IPS-18a (cell line): ENCODE measurements around the gene DLG2.

ENCODE experiments used
- H3K27ac ChIP-seq: one replicate; pipeline ENCODE4 v1.5.1; 2013; ENCODE audit warnings: low read length
- H3K27me3 ChIP-seq: one replicate; pipeline ENCODE4 v1.6.1; 2013; ENCODE audit warnings: mild to moderate bottlenecking, low read length; ENCODE audit not compliant: control insufficient read depth, insufficient read depth
- H3K36me3 ChIP-seq: one replicate; pipeline ENCODE4 v1.6.1; 2013; ENCODE audit warnings: low read depth, low read length; ENCODE audit not compliant: control insufficient read depth
- H3K4me1 ChIP-seq: one replicate; pipeline ENCODE4 v1.6.1; 2013; ENCODE audit warnings: low read depth, low read length; ENCODE audit not compliant: control insufficient read depth
- H3K4me3 ChIP-seq: one replicate; pipeline ENCODE4 v1.5.1; 2013; ENCODE audit warnings: low read length
- H3K9ac ChIP-seq: one replicate; pipeline ENCODE4 v1.6.1; 2013; ENCODE audit warnings: mild to moderate bottlenecking, low read length, moderate library complexity
- H3K9me3 ChIP-seq: one replicate; pipeline ENCODE4 v1.6.1; 2013; ENCODE audit warnings: low read depth, low read length; ENCODE audit not compliant: control insufficient read depth

The DLG2 gene

GRCh38 chr11:84471501-84471900 lies 1155.6 kb downstream of the DLG2 start:
- Histone ChIP-seq H3K36me3 (no peaks in the 10 kb centered on the region), H3K4me1 (peaks cover 23% of the 10 kb centered on the region), H3K9ac (no peak overlapping the region), H3K27ac (no peak overlapping the region), H3K27me3 (no peaks in the 10 kb centered on the region), H3K4me3 (peak overlapping the region; percentile 11), H3K9me3 (no peaks in the 10 kb centered on the region)

DNA sequence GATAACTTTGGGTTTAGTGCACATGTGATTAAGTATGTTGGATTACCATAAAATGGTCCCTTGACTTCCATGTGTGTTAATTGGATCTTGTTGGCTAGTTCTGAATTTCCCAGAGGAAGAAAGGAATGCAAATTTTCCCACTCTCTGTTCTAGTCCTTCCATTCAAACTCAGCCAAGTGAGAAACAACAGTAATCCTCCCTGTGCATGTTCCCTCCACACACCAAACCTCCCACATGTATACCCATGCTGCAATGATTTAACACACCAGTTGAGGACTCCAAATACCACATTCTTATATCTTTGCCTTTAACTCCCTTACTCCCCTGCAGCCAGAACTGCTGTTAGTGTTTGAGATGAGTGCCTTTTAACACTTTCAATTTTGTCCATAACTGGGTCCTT lies 1158.9 kb downstream of the DLG2 start:
- Histone ChIP-seq H3K9me3 (no peaks in the 10 kb centered on the region), H3K36me3 (no peaks in the 10 kb centered on the region), H3K27ac (no peak overlapping the region), H3K27me3 (no peaks in the 10 kb centered on the region), H3K4me3 (no peak overlapping the region), H3K4me1 (peaks cover 20% of the 10 kb centered on the region), H3K9ac (no peak overlapping the region)

DNA sequence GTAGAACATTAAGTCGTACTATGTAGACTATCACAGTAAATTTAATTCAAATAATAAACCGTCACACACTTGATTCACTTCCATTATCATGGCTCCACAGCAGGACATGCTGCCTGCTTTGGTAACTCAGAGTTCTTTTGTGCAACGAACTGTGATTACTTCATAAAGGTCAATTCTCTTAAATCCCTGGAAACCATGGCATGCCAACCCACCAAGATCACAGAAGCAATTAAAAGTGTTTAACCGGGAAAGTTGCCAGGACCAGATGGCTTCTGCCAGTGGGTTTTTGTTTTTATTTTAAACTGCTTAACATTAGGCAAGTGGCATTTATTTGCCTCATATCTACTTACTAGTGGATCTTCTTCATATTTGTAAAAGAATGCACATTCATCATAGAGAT lies 1162.1 kb downstream of the DLG2 start:
- no peaks in the 10 kb centered on the region for H3K4me1 ChIP-seq
- H3K27ac ChIP-seq: no peak overlapping the region
- no peaks in the 10 kb centered on the region for H3K27me3 ChIP-seq
- H3K36me3 ChIP-seq: no peaks in the 10 kb centered on the region
- no peaks in the 10 kb centered on the region for H3K9me3 ChIP-seq
- H3K9ac ChIP-seq: no peak overlapping the region
- no peak overlapping the region for H3K4me3 ChIP-seq

DNA sequence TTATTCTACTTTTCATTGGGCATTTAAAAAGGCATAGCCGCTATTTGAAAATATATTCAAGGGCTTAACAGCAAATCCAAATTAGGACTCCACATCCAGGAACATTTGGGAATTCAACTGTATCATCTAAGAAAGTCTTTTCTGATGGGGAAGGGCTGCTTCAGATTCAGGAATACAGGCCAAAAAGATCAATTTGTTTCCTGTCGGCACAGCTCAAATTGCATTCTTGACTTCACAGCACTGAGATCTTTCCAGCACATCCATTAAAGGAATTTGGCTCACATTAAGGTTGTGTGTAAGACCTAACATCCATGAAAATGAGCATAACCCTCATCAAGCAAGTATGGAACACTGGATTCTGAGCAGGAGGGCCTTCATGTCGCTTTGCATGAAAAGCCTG lies 1171.5 kb downstream of the DLG2 start:
- no peaks in the 10 kb centered on the region for H3K27me3 ChIP-seq
- H3K9me3 ChIP-seq: no peaks in the 10 kb centered on the region
- H3K9ac ChIP-seq: no peak overlapping the region
- H3K4me3 ChIP-seq: no peak overlapping the region
- no peak overlapping the region for H3K27ac ChIP-seq
- H3K36me3 ChIP-seq: no peaks in the 10 kb centered on the region
- no peaks in the 10 kb centered on the region for H3K4me1 ChIP-seq

DNA sequence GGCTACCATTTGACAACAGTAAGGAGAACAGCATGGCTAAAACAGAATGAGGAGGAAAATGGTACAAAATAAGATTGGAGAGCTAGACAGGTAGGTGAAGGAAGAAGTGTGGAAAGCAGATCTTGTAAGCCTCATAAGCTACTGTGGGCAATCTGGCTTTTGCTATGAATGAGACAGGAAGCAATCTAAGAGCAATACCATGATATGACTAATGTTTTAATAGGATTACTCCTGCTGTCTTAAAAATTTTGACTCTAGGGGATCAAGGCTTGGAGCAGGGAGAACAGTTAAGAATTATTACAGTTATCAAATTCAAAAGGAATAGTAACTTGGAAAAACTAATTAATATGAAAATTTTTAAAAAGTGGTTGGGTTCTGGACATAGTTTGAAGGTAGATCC lies 1174.9 kb downstream of the DLG2 start:
- no peaks in the 10 kb centered on the region for H3K4me1 ChIP-seq
- H3K27me3 ChIP-seq: no peaks in the 10 kb centered on the region
- H3K4me3 ChIP-seq: no peak overlapping the region
- H3K27ac ChIP-seq: no peak overlapping the region
- no peaks in the 10 kb centered on the region for H3K9me3 ChIP-seq
- H3K36me3 ChIP-seq: no peaks in the 10 kb centered on the region
- H3K9ac ChIP-seq: no peak overlapping the region

DNA sequence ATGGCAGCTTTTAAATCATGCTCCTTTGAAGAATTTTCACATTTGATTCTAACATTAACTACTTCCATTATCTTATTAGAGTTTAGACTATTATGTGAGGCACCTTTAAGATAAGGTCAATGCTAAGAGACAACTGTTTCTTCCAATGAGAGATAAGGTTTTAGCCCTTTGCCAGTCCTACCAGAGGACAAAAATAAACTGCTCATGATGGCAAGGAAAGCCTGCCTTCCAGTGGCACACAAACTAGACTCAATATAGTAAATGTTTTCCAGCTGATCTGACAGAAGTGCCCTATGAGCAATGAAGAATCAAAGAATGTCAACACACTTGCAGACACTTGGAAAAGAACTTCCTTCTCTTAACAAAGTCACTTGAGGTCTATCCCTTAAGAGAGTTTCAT lies 1188.6 kb downstream of the DLG2 start:
- H3K4me3 ChIP-seq: no peak overlapping the region
- peaks cover 4% of the 10 kb centered on the region for H3K27me3 ChIP-seq
- peaks cover 17% of the 10 kb centered on the region for H3K4me1 ChIP-seq

DNA sequence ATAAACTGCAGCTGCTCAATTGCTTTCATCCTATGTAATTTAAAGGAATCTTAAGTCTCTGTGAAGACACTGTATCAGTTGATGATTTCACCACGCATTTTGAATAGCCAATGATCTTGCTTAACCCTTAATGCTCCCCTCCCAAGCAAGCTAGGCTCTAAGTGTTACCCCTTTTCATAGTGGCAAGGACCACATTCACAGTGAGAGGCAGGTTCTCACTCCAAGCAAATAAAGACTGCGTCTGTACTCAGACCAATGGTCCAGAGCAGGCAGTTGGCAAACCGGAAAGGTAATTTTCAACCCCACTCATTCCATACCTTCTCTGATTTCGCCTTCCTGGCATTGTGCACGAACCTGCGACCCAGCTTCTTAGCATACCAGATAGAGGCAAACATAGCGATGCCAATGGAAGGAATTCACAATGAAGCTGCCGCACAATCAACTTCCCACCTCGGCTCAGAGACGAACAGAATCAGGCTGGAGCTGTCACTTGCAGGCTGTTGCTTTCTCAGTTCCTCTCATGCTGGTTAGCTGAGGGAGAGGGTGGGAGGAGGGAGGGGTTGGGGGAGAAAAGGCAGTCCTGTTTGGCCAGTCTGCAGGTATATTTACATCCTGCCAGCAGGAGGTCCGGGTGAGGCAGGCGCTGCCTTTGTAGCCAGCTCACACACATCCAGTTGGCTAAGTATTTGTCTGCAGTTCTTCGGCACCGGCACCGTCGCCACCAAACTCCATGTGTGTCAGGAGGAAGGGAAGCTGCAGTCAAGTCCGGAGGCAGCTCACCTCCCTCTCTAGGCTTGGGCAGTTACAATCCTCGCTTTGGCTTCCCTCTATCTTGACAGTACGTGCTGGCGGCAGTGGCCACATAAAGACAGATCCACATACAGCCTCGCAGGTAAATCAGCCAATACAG lies 1189.8 kb downstream of the DLG2 start:
- Histone ChIP-seq H3K27ac (no peak overlapping the region), H3K27me3 (peaks cover 4% of the 10 kb centered on the region), H3K4me1 (peaks cover 17% of the 10 kb centered on the region), H3K4me3 (peak overlapping the region; percentile 69), H3K36me3 (no peaks in the 10 kb centered on the region), H3K9ac (no peak overlapping the region), H3K9me3 (no peaks in the 10 kb centered on the region)

More for the DNA sequence above, 1188.6 kb downstream of the DLG2 start:
- H3K27ac ChIP-seq: no peak overlapping the region
- H3K36me3 ChIP-seq: no peaks in the 10 kb centered on the region
- H3K9ac ChIP-seq: no peak overlapping the region
- H3K9me3 ChIP-seq: no peaks in the 10 kb centered on the region

- Histone ChIP-seq H3K4me1 (peaks cover 7% of the 10 kb centered on the region), H3K27ac (no peak overlapping the region), H3K36me3 (no peaks in the 10 kb centered on the region), H3K4me3 (no peak overlapping the region), H3K9me3 (no peaks in the 10 kb centered on the region), H3K9ac (no peak overlapping the region), H3K27me3 (no peaks in the 10 kb centered on the region)
Observed at GRCh38 chr11:84430661-84431060, 1196.5 kb downstream of the DLG2 start.

DNA sequence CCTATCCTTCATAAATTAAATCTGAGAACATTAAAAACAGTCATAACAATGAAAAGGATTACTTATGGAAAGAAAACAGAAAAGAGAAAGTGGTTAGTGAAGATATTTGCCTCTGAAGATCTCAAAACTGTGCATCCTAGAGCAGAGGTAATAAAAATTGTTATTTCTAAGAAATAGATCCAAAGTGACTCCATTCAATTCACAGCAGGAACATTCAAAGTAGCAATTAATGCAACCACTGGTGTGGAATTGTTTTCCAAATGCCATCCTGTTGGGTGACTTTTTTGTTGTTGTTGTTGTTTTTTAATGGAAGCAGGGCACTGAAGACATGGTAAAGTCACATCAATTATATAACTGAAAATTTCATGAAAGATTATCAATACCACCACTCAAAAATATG lies 1201.5 kb downstream of the DLG2 start:
- Histone ChIP-seq H3K4me1 (peaks cover 16% of the 10 kb centered on the region), H3K9ac (no peak overlapping the region), H3K36me3 (no peaks in the 10 kb centered on the region), H3K9me3 (no peaks in the 10 kb centered on the region), H3K4me3 (no peak overlapping the region), H3K27ac (no peak overlapping the region), H3K27me3 (no peaks in the 10 kb centered on the region)

DNA sequence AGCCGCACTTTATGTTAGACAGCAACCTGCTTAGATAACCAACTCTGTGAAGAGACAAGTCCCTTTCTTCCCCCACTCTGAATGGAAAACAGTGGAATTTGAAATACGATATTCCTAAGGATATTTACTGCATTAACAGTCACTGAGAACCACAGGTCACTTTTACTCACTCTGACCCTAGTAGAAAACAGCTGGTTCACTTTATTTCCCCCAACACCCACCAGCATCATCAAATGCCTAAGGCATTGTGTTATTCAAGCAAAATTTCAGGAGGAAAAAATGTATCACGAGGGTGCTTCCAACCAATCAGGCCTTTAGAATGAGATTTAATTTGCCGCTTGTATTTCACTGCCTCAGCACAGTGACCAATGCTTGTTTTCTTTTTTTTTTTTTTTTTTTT lies 1206.9 kb downstream of the DLG2 start:
- no peak overlapping the region for H3K9ac ChIP-seq
- H3K4me1 ChIP-seq: peaks cover 16% of the 10 kb centered on the region
- no peaks in the 10 kb centered on the region for H3K9me3 ChIP-seq
- H3K4me3 ChIP-seq: no peak overlapping the region
- H3K27ac ChIP-seq: no peak overlapping the region
- no peaks in the 10 kb centered on the region for H3K27me3 ChIP-seq
- no peaks in the 10 kb centered on the region for H3K36me3 ChIP-seq

GRCh38 chr11:84419616-84420015 lies 1207.5 kb downstream of the DLG2 start:
- no peaks in the 10 kb centered on the region for H3K9me3 ChIP-seq
- H3K4me1 ChIP-seq: peaks cover 11% of the 10 kb centered on the region
- no peak overlapping the region for H3K9ac ChIP-seq
- no peak overlapping the region for H3K27ac ChIP-seq
- no peak overlapping the region for H3K4me3 ChIP-seq
- H3K27me3 ChIP-seq: no peaks in the 10 kb centered on the region
- no peaks in the 10 kb centered on the region for H3K36me3 ChIP-seq

GRCh38 chr11:84414920-84415319 lies 1212.2 kb downstream of the DLG2 start:
- Histone ChIP-seq H3K27me3 (no peaks in the 10 kb centered on the region), H3K9me3 (no peaks in the 10 kb centered on the region), H3K9ac (no peak overlapping the region)

More at GRCh38 chr11:84414920-84415319, 1212.2 kb downstream of the DLG2 start:
- Histone ChIP-seq H3K36me3 (no peaks in the 10 kb centered on the region), H3K4me3 (no peak overlapping the region), H3K4me1 (peaks cover 9% of the 10 kb centered on the region), H3K27ac (no peak overlapping the region)
